ENCODE data around the gene MAB21L2.

The MAB21L2 gene

DNA sequence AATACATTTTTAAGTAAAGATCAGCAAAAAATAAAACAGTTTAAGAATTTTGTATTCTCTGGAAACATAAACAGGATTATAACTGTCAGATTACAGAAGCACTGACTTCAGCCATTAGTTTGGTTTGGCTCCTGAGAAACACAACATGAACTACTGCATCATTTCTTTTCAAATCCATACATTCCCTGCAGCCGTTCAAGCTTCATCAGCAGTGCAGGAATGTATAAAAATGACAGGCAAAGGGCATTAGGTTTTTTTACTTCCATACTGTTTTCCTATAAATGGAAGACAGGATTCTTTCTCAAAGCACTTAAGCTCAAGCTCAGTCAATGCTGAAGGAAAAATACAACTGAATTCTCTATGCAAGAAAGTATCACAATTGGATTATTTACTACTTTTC is 4.2 kb upstream of the MAB21L2 start:
- no peak for DNase-seq

DNA sequence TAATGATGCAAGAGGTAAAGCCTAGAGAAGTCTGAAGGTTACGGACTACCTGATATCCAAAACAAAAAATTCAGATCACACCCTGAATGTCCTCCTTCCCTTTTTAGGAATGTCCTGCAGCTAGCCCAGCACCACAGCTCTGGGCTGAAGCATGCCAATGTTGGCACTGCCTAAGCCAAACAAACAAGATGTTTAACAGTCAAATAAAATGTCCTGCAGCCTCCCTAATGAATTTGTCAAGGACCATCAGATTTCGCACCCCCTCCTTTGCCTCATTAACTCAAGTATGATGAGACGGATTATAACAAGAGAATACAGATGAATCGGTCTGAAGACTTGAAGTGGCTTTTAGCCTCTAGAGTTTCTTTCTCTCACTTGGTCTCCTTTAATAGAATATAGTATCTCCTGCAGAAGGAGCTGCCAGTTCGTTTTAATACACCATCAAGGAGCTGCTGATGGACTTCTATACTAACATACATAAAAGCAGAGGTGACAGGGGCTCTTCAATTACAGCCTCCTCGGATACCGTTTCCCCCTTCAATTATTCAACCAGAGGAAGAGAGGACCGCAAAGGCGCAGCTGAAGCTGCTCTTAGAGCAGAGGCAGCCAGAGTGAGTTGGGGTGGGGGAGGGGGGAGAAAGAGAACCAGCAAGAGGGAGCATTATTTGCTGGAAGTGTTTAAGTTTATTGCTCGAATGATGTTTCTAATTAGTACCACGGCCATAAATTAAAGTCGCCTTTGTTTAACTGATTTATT is 3.0 kb upstream of the MAB21L2 start:
- DNase-seq = no peak

DNA sequence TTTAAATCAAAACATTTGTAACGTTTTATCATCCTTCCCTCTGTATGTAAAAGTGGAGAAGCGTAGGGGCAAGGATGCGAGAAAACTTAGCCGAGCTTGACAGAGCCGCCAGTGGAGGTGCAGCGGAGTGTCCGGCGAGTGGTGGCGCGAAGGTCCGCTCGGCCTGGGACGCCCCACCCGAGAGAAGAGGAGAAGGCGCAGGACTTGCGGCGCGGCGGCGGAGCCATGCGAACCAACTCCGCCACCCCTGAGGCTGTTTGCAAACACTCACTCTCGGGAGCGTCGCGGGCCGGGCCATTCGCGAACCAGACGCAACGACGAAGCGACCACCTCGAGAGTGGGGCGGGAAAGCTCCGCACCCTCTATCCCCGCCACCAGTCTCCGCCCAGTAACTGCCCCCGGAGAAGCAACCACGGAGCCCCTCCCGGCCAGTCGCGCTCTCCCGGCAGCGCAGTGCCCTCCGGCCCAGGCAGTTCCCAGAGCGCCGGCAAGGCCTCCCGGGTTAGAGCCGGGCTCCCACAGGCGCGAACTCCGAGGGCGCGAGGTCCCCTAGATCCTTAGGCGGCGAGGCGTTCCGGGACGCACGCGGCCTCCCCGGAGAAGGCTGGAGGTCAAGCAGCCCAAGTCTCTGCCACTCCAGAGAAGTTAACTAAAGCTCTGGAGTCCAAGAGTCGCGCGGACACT is 2.3 kb upstream of the MAB21L2 start:
- no peak for DNase-seq

DNA sequence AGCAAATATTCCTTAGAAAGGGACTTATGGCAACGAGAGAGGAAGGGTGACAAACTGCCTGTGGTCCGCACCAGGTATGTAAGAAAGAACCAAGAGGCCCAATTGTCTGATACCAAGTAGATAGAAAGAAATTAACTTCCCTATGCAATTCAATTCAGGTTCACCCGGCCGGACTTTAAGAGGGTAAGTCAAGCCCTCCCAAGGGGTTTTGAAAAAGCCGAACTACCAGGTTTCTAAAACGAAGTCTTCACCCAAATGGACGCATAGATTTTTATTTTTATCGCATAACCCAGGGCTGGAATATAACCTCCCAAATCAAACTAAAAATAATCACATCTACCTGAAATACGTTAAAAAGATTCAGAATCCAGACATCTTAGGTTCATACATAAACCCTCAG is 1.6 kb upstream of the MAB21L2 start:
- no peak for DNase-seq

DNA sequence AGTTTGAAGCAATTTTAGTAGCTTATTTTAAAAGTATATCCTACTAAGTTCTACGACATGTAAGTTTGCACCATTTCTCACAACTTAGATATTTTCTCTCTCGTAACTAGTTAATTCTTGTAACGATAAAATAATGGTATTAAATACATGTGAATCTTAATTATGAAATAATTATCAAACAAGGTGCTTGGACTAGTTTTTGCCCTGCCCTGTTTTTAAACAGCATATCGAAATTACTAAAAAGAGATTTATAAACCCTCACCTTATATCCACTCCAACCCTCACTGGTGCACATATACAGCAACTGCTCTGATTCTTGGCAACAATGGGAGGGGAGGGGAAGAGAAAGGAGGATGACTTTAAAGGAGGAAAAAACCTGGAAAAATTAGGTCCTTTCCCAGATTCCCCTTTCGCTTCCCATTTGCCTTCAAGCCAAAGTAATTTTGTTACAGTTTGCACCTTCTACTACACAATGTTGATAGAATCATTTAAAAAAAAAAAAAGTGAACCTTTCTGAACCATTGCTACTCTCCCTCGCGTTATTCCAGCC is 820 bp upstream of the MAB21L2 start:
- no peak for DNase-seq

DNA sequence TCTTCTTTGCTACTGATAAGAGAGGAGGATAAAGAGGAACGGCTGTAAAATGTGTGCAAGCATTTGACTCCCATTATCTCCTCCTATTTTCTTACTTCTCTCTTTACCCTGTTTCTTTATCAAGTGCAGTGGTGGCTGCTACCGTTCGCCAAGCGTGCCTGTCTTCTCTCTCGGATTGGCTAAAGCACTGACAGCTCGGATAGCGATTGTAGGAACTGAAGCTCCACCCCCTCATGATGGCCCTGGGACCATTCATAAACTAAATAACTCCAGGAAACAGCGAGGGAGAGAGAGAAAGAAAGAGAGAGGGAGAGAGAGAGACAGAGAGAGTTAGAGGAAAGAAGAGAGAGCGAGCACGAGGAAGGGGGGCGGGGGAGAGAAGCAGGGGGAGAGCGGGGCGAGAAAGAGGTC is 305 bp upstream of the MAB21L2 start:
- no peak for DNase-seq

DNA sequence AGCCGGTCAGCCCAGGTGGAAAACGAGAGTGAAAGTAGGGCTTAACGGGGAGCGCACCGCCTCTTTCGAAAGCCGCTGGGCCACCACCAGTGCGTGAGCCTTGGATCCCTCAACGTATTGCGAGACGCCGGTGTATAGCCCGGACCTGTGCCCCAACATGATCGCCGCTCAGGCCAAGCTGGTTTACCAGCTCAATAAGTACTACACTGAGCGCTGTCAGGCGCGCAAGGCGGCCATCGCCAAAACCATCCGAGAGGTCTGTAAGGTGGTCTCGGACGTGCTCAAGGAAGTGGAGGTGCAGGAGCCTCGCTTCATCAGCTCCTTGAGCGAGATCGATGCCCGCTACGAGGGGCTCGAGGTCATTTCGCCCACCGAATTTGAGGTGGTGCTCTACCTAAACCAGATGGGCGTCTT is 929 bp downstream of the MAB21L2 start:
- no peak for DNase-seq

DNA sequence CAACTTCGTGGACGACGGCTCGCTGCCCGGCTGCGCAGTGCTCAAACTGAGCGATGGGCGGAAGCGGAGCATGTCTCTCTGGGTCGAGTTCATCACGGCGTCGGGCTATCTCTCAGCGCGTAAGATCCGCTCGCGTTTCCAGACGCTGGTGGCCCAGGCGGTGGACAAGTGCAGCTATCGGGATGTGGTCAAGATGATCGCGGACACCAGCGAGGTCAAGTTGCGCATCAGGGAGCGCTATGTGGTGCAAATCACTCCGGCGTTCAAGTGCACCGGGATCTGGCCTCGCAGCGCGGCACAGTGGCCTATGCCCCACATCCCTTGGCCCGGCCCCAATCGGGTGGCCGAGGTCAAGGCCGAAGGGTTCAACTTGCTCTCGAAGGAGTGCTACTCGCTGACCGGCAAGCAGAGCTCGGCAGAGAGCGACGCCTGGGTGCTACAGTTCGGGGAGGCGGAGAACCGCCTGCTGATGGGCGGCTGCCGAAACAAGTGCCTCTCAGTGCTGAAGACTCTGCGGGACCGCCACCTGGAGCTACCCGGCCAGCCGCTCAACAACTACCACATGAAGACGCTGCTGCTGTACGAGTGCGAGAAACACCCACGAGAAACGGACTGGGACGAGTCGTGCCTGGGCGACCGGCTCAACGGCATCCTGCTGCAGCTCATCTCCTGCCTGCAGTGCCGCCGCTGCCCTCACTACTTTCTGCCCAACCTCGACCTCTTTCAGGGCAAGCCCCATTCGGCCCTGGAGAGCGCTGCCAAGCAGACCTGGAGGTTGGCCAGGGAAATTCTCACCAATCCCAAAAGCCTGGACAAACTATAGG is 1.5 kb downstream of the MAB21L2 start:
- DNase-seq = no peak

DNA sequence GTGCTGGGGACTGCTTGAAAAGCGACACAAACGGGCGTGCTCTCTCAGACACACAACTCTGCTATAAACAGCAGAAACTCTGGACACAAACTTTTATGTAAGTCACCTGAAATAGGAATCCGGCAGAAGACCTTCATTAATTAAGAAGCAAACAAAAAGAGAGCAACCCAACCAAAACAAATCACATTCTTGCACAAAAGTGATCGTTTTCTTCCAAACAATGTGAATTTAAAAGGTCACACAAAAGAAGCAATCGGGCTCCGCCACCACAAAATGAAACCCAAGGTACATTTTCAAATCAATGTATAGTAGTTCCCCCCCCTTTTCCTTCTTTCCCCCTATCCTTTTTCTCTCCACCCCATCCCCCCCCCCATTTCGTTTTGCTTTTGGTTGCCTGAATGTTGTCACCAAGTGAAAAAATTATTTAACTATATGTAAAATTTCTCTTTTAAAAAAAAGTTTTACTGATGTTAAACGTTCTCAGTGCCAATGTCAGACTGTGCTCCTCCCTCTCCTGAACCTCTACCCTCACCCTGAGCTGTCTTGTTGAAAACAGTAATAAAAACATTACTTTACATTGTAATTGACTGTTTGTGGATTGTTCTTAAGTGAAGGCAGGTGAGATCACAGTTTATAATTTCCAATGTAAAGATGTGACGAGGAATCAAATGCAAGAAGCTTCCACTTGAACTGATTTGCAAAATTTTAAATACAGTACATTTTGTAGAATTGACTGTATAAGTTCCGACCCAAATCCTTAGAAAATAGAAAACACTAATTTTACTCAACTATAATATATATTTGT is 2.4 kb downstream of the MAB21L2 start:
- DNase-seq = no peak

DNA sequence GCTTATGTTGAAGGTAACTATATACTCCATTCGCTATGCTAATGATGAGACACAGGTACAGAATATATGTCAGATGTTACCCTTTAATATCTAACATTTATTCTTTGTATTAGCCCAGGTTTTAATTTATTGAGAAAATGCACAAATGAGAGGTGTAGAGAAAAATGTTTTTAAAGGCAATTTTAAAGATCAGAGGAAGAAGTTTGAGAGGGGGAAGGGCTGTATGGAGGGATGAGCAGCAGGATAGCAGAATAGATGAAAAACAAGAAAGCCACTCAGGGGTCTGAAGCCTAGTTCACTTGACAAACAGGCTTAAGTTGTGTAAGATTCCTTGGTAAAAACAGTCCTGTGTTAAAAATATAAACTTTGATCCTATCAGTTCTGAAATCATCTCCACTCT is 3.7 kb downstream of the MAB21L2 start:
- DNase-seq = no peak

DNA sequence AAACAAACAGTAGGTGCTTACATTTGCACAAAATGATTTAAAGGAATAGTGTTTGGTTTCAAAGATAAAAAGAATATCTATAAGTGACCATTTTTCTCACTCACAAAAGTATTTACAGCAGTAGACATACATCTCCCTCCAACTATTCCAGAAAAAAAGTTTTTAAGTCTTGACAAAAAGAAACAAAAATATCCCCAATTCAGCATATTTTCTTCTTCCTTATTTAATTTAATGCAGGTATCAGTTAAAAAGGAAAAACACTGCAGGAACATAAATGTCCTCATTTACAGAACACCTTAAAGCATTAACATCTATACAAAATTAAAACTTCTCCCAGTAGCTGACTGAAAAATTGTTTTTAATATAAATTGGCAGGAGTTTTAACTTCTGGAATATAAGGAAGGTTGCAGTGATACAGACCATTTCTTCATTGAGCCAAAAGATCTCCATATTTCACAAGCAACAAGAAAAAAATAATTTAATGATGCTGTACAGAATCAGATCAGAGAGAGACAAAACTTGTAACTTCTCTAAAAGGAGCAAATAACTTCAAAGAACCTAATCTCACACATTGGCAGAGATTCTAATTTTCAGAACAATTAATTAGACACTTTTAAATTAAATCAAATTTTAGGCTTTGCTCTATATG is 4.3 kb downstream of the MAB21L2 start:
- DNase-seq = no peak

DNA sequence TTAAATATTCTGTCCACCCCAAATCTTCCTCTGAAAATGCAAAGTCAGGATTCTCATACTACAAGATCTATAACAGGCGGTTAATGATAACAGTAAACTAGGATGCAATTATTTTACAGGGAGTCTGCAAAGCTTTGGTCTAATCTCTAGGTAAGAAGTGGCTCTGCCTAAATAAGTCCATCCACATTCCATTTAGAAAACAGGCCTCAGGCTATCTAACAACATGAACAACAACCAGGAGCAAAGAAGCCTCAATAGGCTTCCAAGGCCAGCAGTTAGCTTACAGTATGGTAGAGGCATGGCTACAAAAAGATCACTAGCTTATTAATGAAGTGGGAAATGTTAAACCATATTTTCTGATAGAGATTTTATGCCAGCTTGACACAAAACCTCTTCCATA is 6.4 kb downstream of the MAB21L2 start:
- no peak for DNase-seq

DNA sequence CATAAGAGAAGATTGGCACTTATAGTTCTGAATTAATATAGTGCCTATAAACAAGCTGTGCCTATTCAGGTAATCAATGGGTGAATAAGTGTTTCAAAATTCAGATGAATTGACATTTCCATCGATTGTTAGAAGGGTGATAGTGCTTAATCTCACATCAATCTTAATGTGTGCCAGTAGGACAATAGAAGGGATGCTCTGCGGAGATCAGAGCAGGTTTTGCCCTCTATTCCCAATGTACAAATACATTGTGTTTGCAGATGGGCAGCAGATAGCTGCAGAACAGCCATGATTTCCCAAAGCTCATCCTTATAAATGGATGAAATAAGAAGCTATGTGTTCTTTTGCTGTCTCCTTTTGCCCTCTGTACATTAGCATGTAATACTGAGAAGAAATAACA is 7.2 kb downstream of the MAB21L2 start:
- DNase-seq = no peak

DNA sequence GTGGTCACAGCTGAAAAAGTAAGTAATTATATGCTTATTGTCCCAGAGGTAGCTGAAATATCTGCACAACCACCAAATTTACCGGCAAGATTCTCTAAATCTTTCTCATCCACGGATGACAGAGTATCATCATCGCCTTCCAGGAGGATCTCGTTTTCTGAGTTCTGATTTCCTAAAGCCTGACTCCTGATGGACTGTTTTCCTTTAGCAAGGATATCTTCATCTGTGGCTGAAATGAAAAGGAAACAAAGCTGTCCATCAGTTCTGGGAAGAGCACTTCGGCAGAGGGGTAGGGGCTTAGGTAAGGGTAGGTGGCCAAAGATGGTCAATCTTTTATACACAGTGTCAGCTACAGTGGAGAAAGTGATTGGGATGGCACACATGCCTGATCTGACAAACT is 8.7 kb downstream of the MAB21L2 start:
- DNase-seq = no peak

DNA sequence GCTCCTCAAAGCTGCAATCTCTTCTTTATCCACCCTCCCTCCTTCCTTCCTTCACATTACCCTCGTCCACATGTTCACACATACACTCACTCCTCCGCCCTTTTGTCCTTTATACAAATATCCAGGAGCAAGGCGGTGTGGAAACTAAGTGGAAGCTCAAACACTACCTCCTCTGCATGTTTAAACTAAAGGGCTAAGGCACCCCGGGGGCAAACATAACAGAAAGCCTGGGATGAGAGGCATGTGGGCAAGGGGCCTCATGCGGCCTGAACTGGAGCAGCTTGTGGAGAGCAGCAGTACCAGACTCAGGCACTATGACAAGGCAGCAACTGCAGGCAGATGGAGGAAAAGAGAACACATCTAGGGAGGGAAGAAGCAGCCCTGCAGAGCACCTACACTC is 9.5 kb downstream of the MAB21L2 start:
- no peak for DNase-seq

DNA sequence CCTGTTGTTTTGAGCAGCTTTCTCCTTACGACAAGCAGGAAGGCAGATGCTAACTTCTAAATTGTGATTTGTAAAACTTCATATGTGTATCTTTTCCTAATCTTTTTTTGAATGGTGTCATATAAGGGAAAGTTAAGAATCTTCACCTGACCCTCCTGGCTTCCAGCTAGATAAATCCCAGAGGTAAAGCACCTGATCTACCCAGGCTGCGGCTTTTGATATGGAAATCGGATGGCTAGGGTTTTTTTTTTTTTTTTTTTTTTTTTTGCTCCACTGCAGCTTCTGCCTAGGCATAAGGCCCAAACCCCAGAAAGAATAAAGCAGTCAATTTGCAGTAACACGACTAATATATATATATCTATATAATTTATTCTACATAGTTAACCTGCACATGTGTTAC is 10.0 kb downstream of the MAB21L2 start:
- DNase-seq = no peak

DNA sequence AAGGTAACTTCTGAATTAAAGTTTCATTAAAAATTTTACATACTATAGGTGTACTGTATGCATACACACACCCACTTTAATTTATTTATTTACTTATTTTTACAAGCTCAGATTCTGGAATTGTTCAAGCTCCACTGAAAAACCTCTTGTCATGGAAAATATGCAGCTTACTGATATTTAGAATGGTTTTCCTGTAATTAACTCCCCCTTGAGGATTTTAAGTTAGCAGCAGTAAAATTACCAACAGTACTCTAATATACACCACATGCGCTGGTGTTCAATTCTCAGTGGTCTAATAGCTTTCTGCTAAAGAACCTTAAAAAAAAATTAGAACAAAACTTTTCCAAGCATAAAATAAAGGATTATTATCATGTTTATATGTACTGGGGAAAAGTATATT is 12.0 kb downstream of the MAB21L2 start:
- DNase-seq = no peak

DNA sequence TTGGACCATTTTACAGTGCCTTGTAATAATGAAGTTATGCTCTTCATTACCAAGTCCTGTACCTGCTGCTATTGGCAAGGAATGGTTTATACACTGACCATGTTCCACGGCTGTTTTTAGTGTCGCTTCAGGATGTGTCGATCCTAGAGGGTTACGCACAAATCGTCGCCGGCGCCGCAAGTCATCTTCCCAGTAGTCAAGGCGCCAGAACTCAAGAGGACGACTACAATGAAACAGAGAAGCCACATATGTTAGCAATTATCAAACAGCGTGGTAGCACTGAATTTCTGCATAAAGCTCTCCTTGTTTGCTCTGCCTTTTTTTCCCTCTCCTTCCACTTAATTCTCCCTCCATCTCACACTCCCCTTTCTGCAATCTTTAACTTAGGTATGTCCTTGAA is 17.0 kb downstream of the MAB21L2 start:
- DNase-seq = no peak

DNA sequence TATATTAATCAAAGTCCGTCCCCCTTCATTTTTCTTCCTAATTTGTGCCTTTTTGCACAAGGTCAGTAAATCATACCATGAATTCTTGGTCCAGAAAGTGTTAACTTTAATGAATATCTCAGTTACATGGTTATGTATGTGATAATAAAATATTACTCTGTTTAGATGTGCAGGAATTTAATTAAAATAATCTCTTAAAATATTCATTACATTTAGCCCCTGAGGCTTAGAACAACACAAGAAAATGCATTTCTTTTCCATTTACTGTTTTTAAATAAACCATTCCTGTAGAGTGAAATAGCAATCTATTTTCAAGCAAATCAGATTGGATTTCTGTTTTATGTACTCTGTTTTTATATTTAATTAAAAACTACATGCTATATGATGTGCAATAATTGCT is 17.6 kb downstream of the MAB21L2 start:
- no peak for DNase-seq

DNA sequence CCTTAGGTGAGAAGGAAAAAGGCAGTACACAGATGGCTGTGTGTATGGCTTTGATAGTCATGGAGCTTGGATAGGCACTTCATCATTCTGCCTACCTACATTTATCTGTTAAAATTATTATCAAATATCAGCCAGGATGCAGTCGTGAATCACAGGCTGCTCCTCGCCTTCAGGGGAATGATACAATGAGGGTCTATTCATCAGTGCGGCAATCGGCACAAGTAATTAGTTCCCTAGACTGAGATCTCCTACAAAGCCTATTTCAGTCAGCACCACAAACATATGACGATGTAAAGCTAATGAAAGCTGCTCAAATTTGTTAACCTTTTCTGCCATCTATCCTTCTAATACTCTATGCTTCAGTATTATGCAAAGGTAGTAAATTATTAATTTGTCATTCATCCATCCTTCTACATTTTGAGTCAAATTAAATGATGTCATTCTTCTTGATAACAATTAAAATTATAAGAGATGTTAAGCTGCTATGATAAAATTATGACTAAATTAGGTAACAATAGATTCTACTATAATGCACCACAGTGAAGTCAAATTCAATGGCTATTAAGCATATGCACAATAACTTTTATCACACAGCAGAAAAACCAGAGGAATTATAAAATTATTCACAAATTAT is 19.0 kb downstream of the MAB21L2 start:
- no peak for DNase-seq

DNA sequence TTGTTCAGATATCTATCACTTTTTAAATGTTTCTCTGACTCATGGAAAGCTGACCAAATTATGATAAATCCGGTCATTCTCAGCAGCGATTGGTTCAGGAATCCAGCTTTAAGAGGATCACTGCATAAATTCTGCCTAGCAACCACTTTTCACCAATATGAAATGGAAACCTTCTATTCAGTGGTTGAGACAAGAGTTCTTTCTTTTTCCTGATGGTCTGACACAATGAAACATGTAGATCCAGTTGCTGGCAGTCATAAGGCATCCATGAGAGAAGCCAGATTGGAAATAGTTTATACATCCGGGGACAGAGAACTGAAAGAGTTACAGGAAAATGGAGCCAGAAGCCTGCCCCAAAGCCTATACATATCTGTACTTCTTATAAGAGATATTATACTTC is 27.2 kb downstream of the MAB21L2 start:
- no peak for DNase-seq

DNA sequence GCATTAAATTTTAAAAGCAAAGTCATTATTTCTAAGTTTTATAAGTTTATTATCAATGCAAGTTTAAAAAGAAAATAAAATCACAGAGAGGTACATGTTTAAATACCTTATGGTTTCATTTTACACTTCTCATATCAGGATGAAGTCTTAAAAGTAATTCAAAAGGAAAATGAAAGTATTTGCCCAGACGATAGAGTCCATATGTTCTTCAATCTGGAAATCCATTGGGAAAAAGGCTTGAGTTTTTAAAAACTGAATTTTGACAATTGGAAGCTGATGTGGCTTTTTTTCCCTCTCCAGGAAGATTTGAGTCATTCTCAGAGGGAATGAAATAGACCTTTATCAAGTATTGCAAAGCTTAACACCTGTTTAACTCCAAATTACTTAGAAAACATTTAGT is 37.1 kb downstream of the MAB21L2 start:
- DNase-seq = no peak
